ENCODE results near the gene SERPINI1.

- TF ChIP-seq POLR2A (IDR thresholded peaks at IDR 0.05), result no peak
- no peak for TF ChIP-seq CTCF (IDR thresholded peaks at IDR 0.05 in 8 of 11, conservative IDR thresholded peaks at IDR 0.05 in 3 of 11)
Measured at GRCh38 chr3:167780214-167780883, 44.8 kb downstream of the SERPINI1 start.

Data from spleen (tissue), 7 donors.